NB4 (cell line): ENCODE results near the gene ENPP1.

ENCODE experiments used
- CTCF ChIP-seq: IDR thresholded peaks from one replicate; pipeline ENCODE4 v1.5.1; 2012; ENCODE audit warnings: low read depth, low read length
- MYC ChIP-seq: IDR thresholded peaks from 2 replicates; pipeline ENCODE4 v1.6.1; 2011; ENCODE audit warnings: low read depth, low read length

GRCh38 chr6:131875647-131876046 lies 67.8 kb downstream of the ENPP1 start:
- TF ChIP-seq CTCF (no peak), MYC (no peak)
